PC-3 (cell line): ENCODE measurements around the gene FASTKD3. TPM values are rescaled to one million over a fixed set of nuclear protein-coding genes. Genes with fewer than 3 reads are reported as not detected.

Source experiments
- ATAC-seq: fragments of 200-7000 bp; cut with Tn5 transposase; 2 replicates; pipeline ENCODE4 v1.9.1; 2020; ENCODE audit warnings: mild to moderate bottlenecking, moderate library complexity
- BruUV-seq: library from RNA; stranded (reverse); fragments of 400-500 nt; replicated peaks from 2 replicates; lab custom pipeline; 2021; lab: Mats Ljungman, UMichigan
- CTCF ChIA-PET: fragments of 300-600 bp; sonication (Branson Sonifier 250); formaldehyde crosslinking; loops from one replicate; lab custom pipeline; 2022; ENCODE audit warnings: antibody characterized with exemption; lab: Charles Lee
- POLR2A ChIA-PET: fragments of 300-600 bp; sonication (Branson Sonifier 250); formaldehyde crosslinking; loops from one replicate; lab custom pipeline; 2022; ENCODE audit warnings: antibody characterized with exemption; ENCODE audit not compliant: unreplicated experiment; lab: Charles Lee
- DNase-seq: peaks from one replicate; pipeline ENCODE4 v3.0.0-alpha.2; 2015
- H2AFZ ChIP-seq: fragments of 300-600 bp; sonication (generic); 2 replicates; pipeline ENCODE4 v1.6.0; 2016; ENCODE audit warnings: antibody characterized with exemption, low read length
- H3F3A ChIP-seq: fragments of 300-600 bp; sonication (generic); one replicate; pipeline ENCODE4 v1.6.0; 2017; ENCODE audit warnings: antibody characterized with exemption, low read length, control low read depth, mild to moderate bottlenecking; ENCODE audit not compliant: unreplicated experiment
- H3K27ac ChIP-seq: fragments of 300-600 bp; sonication (generic); 2 replicates; pipeline ENCODE4 v1.5.1; 2016; ENCODE audit warnings: mild to moderate bottlenecking, low read length
- H3K27me3 ChIP-seq: fragments of 300-600 bp; sonication (generic); 2 replicates; pipeline ENCODE4 v1.6.1; 2016; ENCODE audit warnings: low read length, mixed read lengths
- H3K36me3 ChIP-seq: fragments of 300-600 bp; sonication (generic); 2 replicates; pipeline ENCODE4 v1.6.1; 2016; ENCODE audit warnings: low read depth, mixed run types, low read length, mixed read lengths
- H3K4me1 ChIP-seq: fragments of 300-600 bp; sonication (generic); 2 replicates; pipeline ENCODE4 v1.5.1; 2016; ENCODE audit warnings: low read length; ENCODE audit not compliant: insufficient read depth
- H3K4me2 ChIP-seq: fragments of 300-600 bp; sonication (generic); 2 replicates; pipeline ENCODE4 v1.6.0; 2016; ENCODE audit warnings: low read length
- H3K4me3 ChIP-seq: fragments of 300-600 bp; sonication (generic); 2 replicates; pipeline ENCODE4 v1.5.1; 2016; ENCODE audit warnings: mild to moderate bottlenecking, low read length, mixed read lengths
- H3K79me2 ChIP-seq: fragments of 300-600 bp; sonication (generic); 2 replicates; pipeline ENCODE4 v1.6.1; 2017; ENCODE audit warnings: low read length, mixed read lengths
- H3K9ac ChIP-seq: fragments of 300-600 bp; sonication (generic); 2 replicates; pipeline ENCODE4 v1.6.0; 2016; ENCODE audit warnings: mild to moderate bottlenecking, low read length
- H3K9me2 ChIP-seq: fragments of 300-600 bp; sonication (generic); replicated peaks from 2 replicates; pipeline ENCODE4 v1.6.1; 2016; ENCODE audit warnings: mixed run types, low read length, mixed read lengths
- H3K9me3 ChIP-seq: fragments of 300-600 bp; sonication (generic); 2 replicates; pipeline ENCODE4 v1.6.1; 2016; ENCODE audit warnings: low read length, mixed read lengths
- H4K20me1 ChIP-seq: fragments of 300-600 bp; sonication (generic); 2 replicates; pipeline ENCODE4 v1.6.1; 2016; ENCODE audit warnings: low read length, mixed read lengths
- EZH2 ChIP-seq: fragments of 300-600 bp; sonication (generic); IDR thresholded peaks from one replicate; pipeline ENCODE4 v1.6.1; 2017; ENCODE audit warnings: antibody characterized with exemption, mild to moderate bottlenecking, low read length; ENCODE audit not compliant: unreplicated experiment
- EZH2phosphoT487 ChIP-seq: fragments of 300-600 bp; sonication (generic); IDR thresholded peaks from 2 replicates; pipeline ENCODE4 v1.6.1; 2018; ENCODE audit warnings: mild to moderate bottlenecking, antibody characterized with exemption, low read length, borderline replicate concordance
- intact Hi-C: fragments of 100-400 bp; cut with micrococcal nuclease; formaldehyde crosslinking; loops from 2 replicates; pipeline ENCODE4 v1.9.0; 2023
- total RNA-seq: library from RNA; depleted of rRNA; stranded (reverse); fragments of >200 nt; gene quantifications from 2 replicates; pipeline ENCODE4 v1.2.3, GENCODE V29; 2014
- TF ChIP-seq, protein P1 (sequence below): fragments of 300-600 bp; sonication (generic); conservative IDR thresholded peaks from 2 replicates; pipeline ENCODE4 v1.5.1; 2017; ENCODE audit warnings: antibody characterized with exemption, low read depth, mild to moderate bottlenecking, low read length

The FASTKD3 gene
- total RNA-seq, 1 experiment from 2014 or later: 16.5 TPM

DNA sequence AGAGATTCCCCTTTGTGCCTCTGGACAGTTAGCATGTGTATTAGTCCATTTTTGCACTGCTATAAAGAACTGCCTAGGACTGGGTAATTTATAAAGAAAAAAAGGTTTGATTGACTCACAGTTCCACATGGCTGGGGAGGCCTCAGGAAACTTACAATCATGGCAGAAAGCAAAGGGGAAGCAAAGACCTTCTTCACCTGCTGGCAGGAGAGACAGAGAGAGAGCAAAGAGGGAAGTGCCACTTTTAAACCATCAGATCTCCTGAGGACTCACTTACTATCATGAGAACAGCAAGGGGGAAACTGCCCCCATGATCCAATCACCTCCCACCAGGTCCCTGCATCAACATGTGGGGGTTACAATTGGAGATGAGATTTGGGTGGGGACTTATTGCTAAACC is 23.9 kb downstream of the FASTKD3 start:
- H3K4me2 ChIP-seq: no peak overlapping the region
- no peaks in the 10 kb centered on the region for H3K79me2 ChIP-seq
- no peak overlapping the region for H2AFZ ChIP-seq
- H3F3A ChIP-seq: no peaks in the 10 kb centered on the region
- intact Hi-C loops: no loop called here
- no peak overlapping the region for H3K27ac ChIP-seq
- POLR2A ChIA-PET: no interaction called here
- TF ChIP-seq EZH2: no peak
- no peak for TF ChIP-seq EZH2phosphoT487
- TF ChIP-seq, protein P1, sequence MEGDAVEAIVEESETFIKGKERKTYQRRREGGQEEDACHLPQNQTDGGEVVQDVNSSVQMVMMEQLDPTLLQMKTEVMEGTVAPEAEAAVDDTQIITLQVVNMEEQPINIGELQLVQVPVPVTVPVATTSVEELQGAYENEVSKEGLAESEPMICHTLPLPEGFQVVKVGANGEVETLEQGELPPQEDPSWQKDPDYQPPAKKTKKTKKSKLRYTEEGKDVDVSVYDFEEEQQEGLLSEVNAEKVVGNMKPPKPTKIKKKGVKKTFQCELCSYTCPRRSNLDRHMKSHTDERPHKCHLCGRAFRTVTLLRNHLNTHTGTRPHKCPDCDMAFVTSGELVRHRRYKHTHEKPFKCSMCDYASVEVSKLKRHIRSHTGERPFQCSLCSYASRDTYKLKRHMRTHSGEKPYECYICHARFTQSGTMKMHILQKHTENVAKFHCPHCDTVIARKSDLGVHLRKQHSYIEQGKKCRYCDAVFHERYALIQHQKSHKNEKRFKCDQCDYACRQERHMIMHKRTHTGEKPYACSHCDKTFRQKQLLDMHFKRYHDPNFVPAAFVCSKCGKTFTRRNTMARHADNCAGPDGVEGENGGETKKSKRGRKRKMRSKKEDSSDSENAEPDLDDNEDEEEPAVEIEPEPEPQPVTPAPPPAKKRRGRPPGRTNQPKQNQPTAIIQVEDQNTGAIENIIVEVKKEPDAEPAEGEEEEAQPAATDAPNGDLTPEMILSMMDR: no peak
- H3K36me3 ChIP-seq: no peaks in the 10 kb centered on the region
- no peaks in the 10 kb centered on the region for H3K4me1 ChIP-seq
- ATAC-seq: no peak
- DNase-seq: no peak
- H3K4me3 ChIP-seq: no peak overlapping the region
- no TSS peak for BruUV-seq
- H3K9ac ChIP-seq: no peak overlapping the region
- H3K27me3 ChIP-seq: peaks cover 29% of the 10 kb centered on the region
- no peaks in the 10 kb centered on the region for H3K9me2 ChIP-seq
- CTCF ChIA-PET: no interaction called here
- no peaks in the 10 kb centered on the region for H3K9me3 ChIP-seq
- no peaks in the 10 kb centered on the region for H4K20me1 ChIP-seq

DNA sequence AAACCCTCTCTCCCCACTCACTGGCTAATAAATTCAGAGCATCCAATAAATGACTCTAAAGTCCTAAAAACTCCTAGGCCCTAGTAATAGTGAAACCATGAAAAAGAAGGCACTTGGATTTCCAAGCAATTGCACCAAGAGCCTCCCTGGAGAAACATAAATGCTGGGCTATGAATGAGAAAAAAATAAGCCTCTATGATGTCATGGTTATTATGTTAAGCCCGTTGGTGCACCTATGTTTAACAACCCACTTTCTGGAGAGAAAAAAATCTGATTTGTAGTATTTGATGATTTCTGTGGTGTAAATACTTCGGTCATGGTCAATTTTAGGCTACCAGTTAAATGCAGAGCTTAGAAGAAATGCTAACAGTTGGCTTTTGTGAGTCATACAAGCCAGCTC is 26.3 kb downstream of the FASTKD3 start:
- BruUV-seq: no TSS peak
- H3K27ac ChIP-seq: no peak overlapping the region
- ATAC-seq: no peak

GRCh38 chr5:7837403-7837802 is 31.4 kb downstream of the FASTKD3 start:
- ChIA-PET POLR2A (no interaction called here), CTCF (no interaction called here)
- intact Hi-C loops: no loop called here
- ATAC-seq (no peak), DNase-seq (no peak)
- Histone ChIP-seq H4K20me1 (no peaks in the 10 kb centered on the region), H3K9ac (no peak overlapping the region), H3K4me3 (no peak overlapping the region), H3K27me3 (peaks cover 16% of the 10 kb centered on the region; the same call in 1 of the 2 replicates), H3K27ac (no peak overlapping the region), H3K9me3 (no peaks in the 10 kb centered on the region), H3K36me3 (no peaks in the 10 kb centered on the region), H3F3A (no peaks in the 10 kb centered on the region), H2AFZ (no peak overlapping the region), H3K4me2 (no peak overlapping the region), H3K9me2 (peaks cover 4% of the 10 kb centered on the region; the same call in 1 of the 2 replicates), H3K4me1 (no peaks in the 10 kb centered on the region), H3K79me2 (no peaks in the 10 kb centered on the region)
- BruUV-seq: no TSS peak
- TF ChIP-seq EZH2phosphoT487 (no peak), EZH2 (no peak)
- TF ChIP-seq, protein P1: no peak

More for the DNA sequence above, 26.3 kb downstream of the FASTKD3 start:
- intact Hi-C loops: no loop called here
- Histone ChIP-seq H3K9me3 (no peaks in the 10 kb centered on the region), H3K4me3 (no peak overlapping the region), H3F3A (no peaks in the 10 kb centered on the region), H3K27me3 (peaks cover 32% of the 10 kb centered on the region), H3K79me2 (no peaks in the 10 kb centered on the region), H3K9me2 (no peaks in the 10 kb centered on the region), H3K4me2 (no peak overlapping the region), H2AFZ (no peak overlapping the region), H3K36me3 (no peaks in the 10 kb centered on the region), H3K4me1 (no peaks in the 10 kb centered on the region), H4K20me1 (no peaks in the 10 kb centered on the region), H3K9ac (no peak overlapping the region)
- DNase-seq: no peak
- POLR2A ChIA-PET: no interaction called here
- no peak for TF ChIP-seq EZH2
- TF ChIP-seq, protein P1: no peak
- no peak for TF ChIP-seq EZH2phosphoT487
- CTCF ChIA-PET: no interaction called here
